Spleen (tissue), 7 donors: Measurements from ENCODE around the gene CIAO2B.

Experiments used
- POLR2A ChIP-seq, 3 donors: fragments of 450-650 bp; IDR thresholded peaks; one replicate each; pipeline ENCODE4 v1.5.1; 2017; ENCODE audit warnings: antibody characterized with exemption in 3 of 3, mild to moderate bottlenecking in 1 of 3
- POLR2AphosphoS5 ChIP-seq, 3 donors: sonication (generic); formaldehyde crosslinking; IDR thresholded peaks; one replicate each; pipeline ENCODE4 v1.5.1; 2017; ENCODE audit warnings: antibody characterized with exemption in 3 of 3
- TF ChIP-seq, protein P1 (sequence below), 11 experiments: fragments of 200-600 bp in 7 of 11; fragments of 450-650 bp in 4 of 11; sonication (generic) in 4 of 11; IDR thresholded peaks in 8 of 11; conservative IDR thresholded peaks in 3 of 11; 1 replicate in 7 of 11; 2 replicates in 4 of 11; pipeline versions ENCODE4 v1.4.0 to v1.8.0; 2016 to 2021; ENCODE audit warnings: antibody characterized with exemption in 11 of 11, inconsistent platforms in 4 of 11, mild to moderate bottlenecking in 1 of 11
- donor health status: DM: no; HTN: no; CAD: no; lungs with moderate emphysema.
- donor health status: DM: no; HTN: no; CAD: no.
- donor health status: DM: no; HTN: no; CAD: no.

DNA sequence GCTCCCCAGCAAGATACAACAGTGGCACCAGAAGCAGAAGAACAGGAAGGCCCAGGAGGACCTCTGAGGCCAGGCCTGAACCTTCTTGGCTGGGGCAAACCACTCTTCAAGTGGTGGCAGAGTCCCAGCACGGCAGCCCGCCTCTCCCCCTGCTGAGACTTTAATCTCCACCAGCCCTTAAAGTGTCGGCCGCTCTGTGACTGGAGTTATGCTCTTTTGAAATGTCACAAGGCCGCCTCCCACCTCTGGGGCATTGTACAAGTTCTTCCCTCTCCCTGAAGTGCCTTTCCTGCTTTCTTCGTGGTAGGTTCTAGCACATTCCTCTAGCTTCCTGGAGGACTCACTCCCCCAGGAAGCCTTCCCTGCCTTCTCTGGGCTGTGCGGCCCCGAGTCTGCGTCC is 38.8 kb upstream of the CIAO2B start:
- TF ChIP-seq, protein P1, sequence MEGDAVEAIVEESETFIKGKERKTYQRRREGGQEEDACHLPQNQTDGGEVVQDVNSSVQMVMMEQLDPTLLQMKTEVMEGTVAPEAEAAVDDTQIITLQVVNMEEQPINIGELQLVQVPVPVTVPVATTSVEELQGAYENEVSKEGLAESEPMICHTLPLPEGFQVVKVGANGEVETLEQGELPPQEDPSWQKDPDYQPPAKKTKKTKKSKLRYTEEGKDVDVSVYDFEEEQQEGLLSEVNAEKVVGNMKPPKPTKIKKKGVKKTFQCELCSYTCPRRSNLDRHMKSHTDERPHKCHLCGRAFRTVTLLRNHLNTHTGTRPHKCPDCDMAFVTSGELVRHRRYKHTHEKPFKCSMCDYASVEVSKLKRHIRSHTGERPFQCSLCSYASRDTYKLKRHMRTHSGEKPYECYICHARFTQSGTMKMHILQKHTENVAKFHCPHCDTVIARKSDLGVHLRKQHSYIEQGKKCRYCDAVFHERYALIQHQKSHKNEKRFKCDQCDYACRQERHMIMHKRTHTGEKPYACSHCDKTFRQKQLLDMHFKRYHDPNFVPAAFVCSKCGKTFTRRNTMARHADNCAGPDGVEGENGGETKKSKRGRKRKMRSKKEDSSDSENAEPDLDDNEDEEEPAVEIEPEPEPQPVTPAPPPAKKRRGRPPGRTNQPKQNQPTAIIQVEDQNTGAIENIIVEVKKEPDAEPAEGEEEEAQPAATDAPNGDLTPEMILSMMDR (IDR thresholded peaks at IDR 0.05 in 8 of 11, conservative IDR thresholded peaks at IDR 0.05 in 3 of 11): no peak
- TF ChIP-seq POLR2AphosphoS5 (IDR thresholded peaks at IDR 0.05) (no peak), POLR2A (IDR thresholded peaks at IDR 0.05) (no peak)
